T-helper 1 cell treated with Interleukin-12 subunit alpha and Interleukin-12 subunit beta and Interleukin-4 antibody, amounts not matched to agents 30 μg/mL and 1 μg/mL, for 36 hours (primary cell): Measurements from ENCODE around the gene ATP6AP2.

Source experiments
- H3K27ac Mint-ChIP-seq: one replicate; pipeline ENCODE4 v1.8.0; 2021; ENCODE audit warnings: mild to moderate bottlenecking, mixed read lengths
- H3K27me3 Mint-ChIP-seq: one replicate; pipeline ENCODE4 v1.8.0; 2021; ENCODE audit warnings: low read depth, mixed read lengths
- H3K36me3 Mint-ChIP-seq: one replicate; pipeline ENCODE4 v1.8.0; 2021; ENCODE audit warnings: low read depth, mixed read lengths
- H3K4me1 Mint-ChIP-seq: one replicate; pipeline ENCODE4 v1.8.0; 2021; ENCODE audit warnings: low read depth, mixed read lengths
- H3K4me3 Mint-ChIP-seq: one replicate; pipeline ENCODE4 v1.8.0; 2021; ENCODE audit warnings: mild to moderate bottlenecking, moderate library complexity, mixed read lengths
- H3K9me3 Mint-ChIP-seq: one replicate; pipeline ENCODE4 v1.8.0; 2021; ENCODE audit warnings: mixed read lengths

Gene ATP6AP2

DNA sequence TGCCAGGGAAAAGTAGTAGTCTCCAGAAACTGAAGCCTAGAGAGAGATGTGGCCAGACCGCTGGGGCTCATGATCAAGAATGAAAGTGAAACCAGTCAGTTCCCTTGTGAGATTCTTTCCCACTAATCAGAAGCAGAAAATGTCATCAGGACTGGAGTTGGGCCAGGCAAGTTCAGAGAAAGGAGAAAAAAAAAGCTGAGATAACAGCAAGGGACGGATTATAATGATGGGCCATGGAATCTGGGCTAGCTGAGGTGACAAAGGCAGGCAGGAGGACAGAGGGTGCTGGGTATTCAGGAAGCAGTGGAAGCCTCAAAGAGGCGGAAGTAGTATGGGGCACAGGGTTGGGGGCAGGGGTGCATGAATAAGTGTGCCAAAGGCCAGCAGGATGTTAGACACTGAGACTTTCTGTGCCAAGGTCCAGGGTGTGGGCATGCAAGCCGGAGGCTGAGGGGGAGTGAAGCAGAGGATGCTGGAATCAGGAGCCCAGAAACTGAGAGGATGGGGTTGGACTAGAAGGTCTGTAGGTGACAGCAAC is 64.1 kb downstream of the ATP6AP2 start:
- Mint-ChIP-seq H3K4me3 (peak overlapping the region; percentile 100), H3K27me3 (no peaks in the 10 kb centered on the region), H3K9me3 (no peaks in the 10 kb centered on the region), H3K4me1 (peaks cover 21% of the 10 kb centered on the region), H3K36me3 (peaks cover 28% of the 10 kb centered on the region), H3K27ac (peak overlapping the region; percentile 100)

- Mint-ChIP-seq H3K9me3 (no peaks in the 10 kb centered on the region), H3K4me3 (peak overlapping the region; percentile 95), H3K27ac (peak overlapping the region; percentile 93), H3K36me3 (peaks cover 31% of the 10 kb centered on the region), H3K27me3 (no peaks in the 10 kb centered on the region), H3K4me1 (peaks cover 22% of the 10 kb centered on the region)
These were observed 65.9 kb downstream of the ATP6AP2 start for GRCh38 chrX:40646489-40647306.

GRCh38 chrX:40647307-40648197 is 66.8 kb downstream of the ATP6AP2 start, which contains the start of gene CXorf38:
CXorf38 (minus strand) TSS chrX:40647561; CDS start chrX:40647520, 41 bp downstream.
- Mint-ChIP-seq H3K4me1 (peaks cover 17% of the 10 kb centered on the region), H3K27me3 (no peaks in the 10 kb centered on the region)

GRCh38 chrX:40651620-40652223 is 71.0 kb downstream of the ATP6AP2 start:
- Mint-ChIP-seq H3K4me1 (peaks cover 1% of the 10 kb centered on the region), H3K9me3 (no peaks in the 10 kb centered on the region), H3K36me3 (peaks cover 18% of the 10 kb centered on the region), H3K27ac (no peak overlapping the region), H3K4me3 (no peak overlapping the region), H3K27me3 (no peaks in the 10 kb centered on the region)

More at GRCh38 chrX:40647307-40648197, 66.8 kb downstream of the ATP6AP2 start, which contains the start of gene CXorf38:
- peak within 1 kb of the TSS; percentile 93 for H3K27ac Mint-ChIP-seq
- peaks cover 23% of the 10 kb centered on the region for H3K36me3 Mint-ChIP-seq
- peak within 1 kb of the TSS; percentile 95 for H3K4me3 Mint-ChIP-seq
- no peaks in the 10 kb centered on the region for H3K9me3 Mint-ChIP-seq

GRCh38 chrX:40652664-40653063 is 71.9 kb downstream of the ATP6AP2 start:
- Mint-ChIP-seq H3K4me3 (no peak overlapping the region), H3K27ac (no peak overlapping the region), H3K36me3 (peaks cover 15% of the 10 kb centered on the region), H3K9me3 (no peaks in the 10 kb centered on the region), H3K27me3 (no peaks in the 10 kb centered on the region), H3K4me1 (peaks cover 1% of the 10 kb centered on the region)

DNA sequence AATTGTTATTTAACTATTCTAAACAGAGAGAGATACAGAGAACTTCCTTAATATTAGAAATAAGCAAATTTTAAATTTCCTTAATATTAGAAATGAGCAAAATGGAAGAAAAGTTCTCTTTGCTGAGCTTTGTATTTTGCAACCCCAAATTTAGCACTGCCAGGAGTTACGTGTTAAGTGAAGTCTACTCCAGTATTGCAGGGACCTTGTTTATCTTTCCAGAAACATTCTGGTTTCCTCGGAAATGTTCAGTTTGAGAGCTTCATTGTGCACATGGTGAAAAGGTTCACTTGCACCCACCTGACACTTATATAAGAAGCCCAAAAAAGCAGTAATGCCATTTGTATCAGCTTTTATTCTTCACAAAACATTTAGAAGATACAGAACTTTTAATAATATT is 72.8 kb downstream of the ATP6AP2 start:
- Mint-ChIP-seq H3K4me3 (no peak overlapping the region), H3K9me3 (no peaks in the 10 kb centered on the region)

More for the DNA sequence above, 72.8 kb downstream of the ATP6AP2 start:
- Mint-ChIP-seq H3K36me3 (peaks cover 15% of the 10 kb centered on the region), H3K27ac (no peak overlapping the region), H3K4me1 (peaks cover 1% of the 10 kb centered on the region), H3K27me3 (no peaks in the 10 kb centered on the region)
